ENCODE measurements around the gene COPG2.

DNA sequence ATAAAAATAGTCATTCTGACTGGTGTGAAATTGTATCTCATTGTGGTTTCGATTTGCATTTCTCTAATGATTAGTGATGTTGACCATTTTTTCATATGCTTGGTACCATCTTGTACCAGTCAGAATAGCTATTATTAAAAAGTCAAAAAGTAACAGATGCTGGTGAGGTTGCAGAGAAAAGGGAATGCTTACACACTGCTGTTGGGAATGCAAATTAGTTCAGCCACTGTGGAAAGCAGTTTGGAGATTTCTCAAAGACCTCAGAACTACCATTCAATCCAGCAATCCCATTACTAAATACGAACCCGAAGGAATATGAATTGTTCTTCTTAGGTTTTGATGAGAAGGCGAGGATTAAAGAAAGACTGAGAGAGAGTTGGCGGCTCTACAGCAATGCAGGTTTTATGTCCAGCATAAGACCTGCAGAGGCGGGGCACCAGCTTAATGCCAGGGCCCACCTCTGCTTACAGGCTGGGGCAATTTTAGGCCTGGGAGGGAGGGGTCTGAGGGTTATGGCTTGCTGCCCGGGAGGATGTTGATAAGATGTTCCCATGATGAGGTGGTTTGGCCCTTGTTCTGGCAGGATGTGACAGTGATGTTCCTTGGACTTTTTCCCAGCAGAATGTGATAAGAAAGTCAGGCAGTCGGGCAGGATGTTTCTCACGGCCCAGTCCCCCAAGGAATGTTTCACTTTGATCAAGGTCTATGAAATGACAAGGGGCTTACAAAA, 102.2 kb downstream of the COPG2 start:
- TF ChIP-seq POLR2AphosphoS5 (IDR thresholded peaks at IDR 0.05; ENCODE audit: insufficient read depth, low read depth, low read length) (peak; percentile 80), POLR2A (IDR thresholded peaks at IDR 0.05; ENCODE audit: low read depth, low read length) (peak; percentile 48), EZH2 (IDR thresholded peaks at IDR 0.05; ENCODE audit: borderline replicate concordance, low read depth, low read length, severe bottlenecking) (no peak), MYC (IDR thresholded peaks at IDR 0.05; ENCODE audit: low read depth, low read length) (no peak), FOS (IDR thresholded peaks at IDR 0.05; ENCODE audit: borderline replicate concordance, insufficient read depth, low read length) (peak; percentile 62)
- TF ChIP-seq, protein P1, sequence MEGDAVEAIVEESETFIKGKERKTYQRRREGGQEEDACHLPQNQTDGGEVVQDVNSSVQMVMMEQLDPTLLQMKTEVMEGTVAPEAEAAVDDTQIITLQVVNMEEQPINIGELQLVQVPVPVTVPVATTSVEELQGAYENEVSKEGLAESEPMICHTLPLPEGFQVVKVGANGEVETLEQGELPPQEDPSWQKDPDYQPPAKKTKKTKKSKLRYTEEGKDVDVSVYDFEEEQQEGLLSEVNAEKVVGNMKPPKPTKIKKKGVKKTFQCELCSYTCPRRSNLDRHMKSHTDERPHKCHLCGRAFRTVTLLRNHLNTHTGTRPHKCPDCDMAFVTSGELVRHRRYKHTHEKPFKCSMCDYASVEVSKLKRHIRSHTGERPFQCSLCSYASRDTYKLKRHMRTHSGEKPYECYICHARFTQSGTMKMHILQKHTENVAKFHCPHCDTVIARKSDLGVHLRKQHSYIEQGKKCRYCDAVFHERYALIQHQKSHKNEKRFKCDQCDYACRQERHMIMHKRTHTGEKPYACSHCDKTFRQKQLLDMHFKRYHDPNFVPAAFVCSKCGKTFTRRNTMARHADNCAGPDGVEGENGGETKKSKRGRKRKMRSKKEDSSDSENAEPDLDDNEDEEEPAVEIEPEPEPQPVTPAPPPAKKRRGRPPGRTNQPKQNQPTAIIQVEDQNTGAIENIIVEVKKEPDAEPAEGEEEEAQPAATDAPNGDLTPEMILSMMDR (IDR thresholded peaks at IDR 0.05; ENCODE audit: extremely low read depth in 1 of 2, insufficient read depth in 1 of 2, low read depth in 1 of 2, low read length in 2 of 2): no peak
- TF ChIP-seq, protein P2, sequence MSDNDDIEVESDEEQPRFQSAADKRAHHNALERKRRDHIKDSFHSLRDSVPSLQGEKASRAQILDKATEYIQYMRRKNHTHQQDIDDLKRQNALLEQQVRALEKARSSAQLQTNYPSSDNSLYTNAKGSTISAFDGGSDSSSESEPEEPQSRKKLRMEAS (IDR thresholded peaks at IDR 0.05; ENCODE audit: insufficient read depth, insufficient read length): no peak
